IMR-90 (cell line): Measurements from ENCODE around the gene EPHB1. TPM values are rescaled to one million over a fixed set of nuclear protein-coding genes. Genes with fewer than 3 reads are reported as not detected.

Experiments
- ATAC-seq: fragments of 200-7000 bp; cut with Tn5 transposase; 2 replicates; pipeline ENCODE4 v1.9.1; 2020; ENCODE audit warnings: low read depth, mild to moderate bottlenecking, moderate library complexity
- BruUV-seq: library from RNA; stranded (reverse); fragments of 400-500 nt; replicated peaks from 2 replicates; lab custom pipeline; 2021; lab: Mats Ljungman, UMichigan
- CTCF ChIA-PET: fragments of 300-600 bp; formaldehyde crosslinking; extraction: SDS; loops from one replicate; lab custom pipeline; 2021; ENCODE audit warnings: antibody characterized with exemption; lab: Yijun Ruan, JAX
- POLR2A ChIA-PET: fragments of 300-600 bp; sonication (Branson Sonifier 250); formaldehyde crosslinking; loops from one replicate; lab custom pipeline; 2022; ENCODE audit warnings: antibody characterized with exemption; ENCODE audit not compliant: unreplicated experiment; lab: Charles Lee
- DNase-seq: peaks from one replicate; pipeline ENCODE4 v3.0.0; 2013
- H2AFZ ChIP-seq: replicated peaks from 2 replicates; pipeline ENCODE3; 2013; ENCODE audit warnings: low read length, mild to moderate bottlenecking; ENCODE audit not compliant: poor library complexity
- H2AK5ac ChIP-seq: 2 replicates; pipeline ENCODE4 v1.6.1; 2013; ENCODE audit warnings: low read depth, low read length, inconsistent platforms
- H2AK9ac ChIP-seq: replicated peaks from 2 replicates; pipeline ENCODE3; 2013; ENCODE audit warnings: mild to moderate bottlenecking, low read depth, low read length, moderate library complexity; ENCODE audit not compliant: poor library complexity
- H2BK120ac ChIP-seq: 2 replicates; pipeline ENCODE4 v1.6.1; 2013; ENCODE audit warnings: low read depth, low read length, inconsistent platforms
- H2BK15ac ChIP-seq: 3 replicates; pipeline ENCODE4 v1.6.1; 2013; ENCODE audit warnings: low read depth, low read length, inconsistent platforms
- H2BK20ac ChIP-seq: 2 replicates; pipeline ENCODE4 v1.6.1; 2013; ENCODE audit warnings: low read depth, mild to moderate bottlenecking, inconsistent platforms, low read length, moderate library complexity
- H2BK5ac ChIP-seq: 2 replicates; pipeline ENCODE4 v1.6.1; 2013; ENCODE audit warnings: mild to moderate bottlenecking, low read depth, low read length, inconsistent platforms; ENCODE audit not compliant: poor library complexity, severe bottlenecking
- H3K14ac ChIP-seq: replicated peaks from 2 replicates; pipeline ENCODE4 v1.6.1; 2013; ENCODE audit warnings: low read depth, low read length, inconsistent platforms
- H3K18ac ChIP-seq: 2 replicates; pipeline ENCODE4 v1.6.1; 2013; ENCODE audit warnings: low read depth, low read length, control low read depth
- H3K23ac ChIP-seq: 2 replicates; pipeline ENCODE4 v1.6.1; 2013; ENCODE audit warnings: low read depth, low read length, inconsistent platforms
- H3K27ac ChIP-seq: 2 replicates; pipeline ENCODE4 v1.5.1; 2013; ENCODE audit warnings: mild to moderate bottlenecking, control low read depth, low read length; ENCODE audit not compliant: insufficient read depth
- H3K27me3 ChIP-seq: 2 replicates; pipeline ENCODE4 v1.6.1; 2013; ENCODE audit warnings: low read length; ENCODE audit not compliant: control insufficient read depth, insufficient read depth
- H3K36me3 ChIP-seq: 2 replicates; pipeline ENCODE4 v1.6.1; 2013; ENCODE audit warnings: low read length, mixed read lengths; ENCODE audit not compliant: control insufficient read depth, insufficient read depth
- H3K4ac ChIP-seq: 2 replicates; pipeline ENCODE4 v1.6.1; 2013; ENCODE audit warnings: low read depth, low read length, inconsistent platforms
- H3K4me1 ChIP-seq: 2 replicates; pipeline ENCODE4 v1.6.1; 2013; ENCODE audit warnings: low read length, mixed read lengths; ENCODE audit not compliant: control insufficient read depth, insufficient read depth
- H3K4me2 ChIP-seq: 2 replicates; pipeline ENCODE4 v1.6.1; 2013; ENCODE audit warnings: low read depth, mild to moderate bottlenecking, control low read depth, low read length, moderate library complexity
- H3K4me3 ChIP-seq: 2 replicates; pipeline ENCODE4 v1.5.1; 2013; ENCODE audit warnings: low read depth, mild to moderate bottlenecking, control low read depth, low read length, moderate library complexity; ENCODE audit not compliant: insufficient read depth
- H3K56ac ChIP-seq: 2 replicates; pipeline ENCODE4 v1.6.1; 2013; ENCODE audit warnings: low read length, inconsistent platforms; ENCODE audit not compliant: insufficient read depth; ENCODE audit errors: extremely low read depth
- H3K79me1 ChIP-seq, 2 experiments: 2 replicates each; pipeline ENCODE4 v1.6.1; 2013; ENCODE audit warnings: low read length in 2 of 2, inconsistent platforms in 1 of 2, low read depth in 1 of 2
- H3K9ac ChIP-seq: 2 replicates; pipeline ENCODE4 v1.6.1; 2013; ENCODE audit warnings: low read depth, low read length, control low read depth
- H3K9me1 ChIP-seq: 2 replicates; pipeline ENCODE4 v1.6.1; 2013; ENCODE audit warnings: low read length, inconsistent platforms; ENCODE audit not compliant: insufficient read depth
- H3K9me3 ChIP-seq: 2 replicates; pipeline ENCODE4 v1.6.1; 2013; ENCODE audit warnings: low read length; ENCODE audit not compliant: control insufficient read depth, insufficient read depth
- H4K20me1 ChIP-seq: 2 replicates; pipeline ENCODE4 v1.6.1; 2013; ENCODE audit warnings: low read length, inconsistent platforms; ENCODE audit not compliant: insufficient read depth
- H4K5ac ChIP-seq: 2 replicates; pipeline ENCODE4 v1.6.1; 2013; ENCODE audit warnings: mild to moderate bottlenecking, low read depth, low read length, control low read depth
- H4K8ac ChIP-seq, 2 experiments: 2 replicates each; pipeline ENCODE4 v1.6.1; 2013; ENCODE audit warnings: low read depth in 2 of 2, low read length in 2 of 2, control low read depth in 1 of 2, inconsistent platforms in 1 of 2
- H4K91ac ChIP-seq: 2 replicates; pipeline ENCODE4 v1.6.1; 2013; ENCODE audit warnings: low read depth, low read length, inconsistent platforms; ENCODE audit not compliant: insufficient read depth
- CEBPB ChIP-seq: IDR thresholded peaks from 2 replicates; pipeline ENCODE4 v1.6.1; 2012; ENCODE audit warnings: low read depth, low read length, improper control_type of control experiment
- CHD1 ChIP-seq: IDR thresholded peaks from 2 replicates; pipeline ENCODE4 v1.6.1; 2012; ENCODE audit warnings: low read depth, low read length, improper control_type of control experiment
- FOS ChIP-seq: fragments of 150-350 bp; IDR thresholded peaks from 2 replicates; pipeline ENCODE4 v1.6.1; 2016; ENCODE audit warnings: low read depth, low read length
- MXI1 ChIP-seq: IDR thresholded peaks from 2 replicates; pipeline ENCODE4 v1.6.1; 2012; ENCODE audit warnings: low read depth, mild to moderate bottlenecking, low read length, moderate library complexity, borderline replicate concordance
- RAD21 ChIP-seq: IDR thresholded peaks from 2 replicates; pipeline ENCODE4 v1.6.1; 2012; ENCODE audit warnings: low read length, improper control_type of control experiment
- RFX5 ChIP-seq: IDR thresholded peaks from 2 replicates; pipeline ENCODE4 v1.8.0; 2012; ENCODE audit warnings: low read depth, mild to moderate bottlenecking, low read length, moderate library complexity
- SMC3 ChIP-seq: fragments of 150-350 bp; IDR thresholded peaks from 2 replicates; pipeline ENCODE4 v1.6.1; 2016; ENCODE audit warnings: low read depth, mild to moderate bottlenecking, antibody characterized with exemption, low read length, moderate library complexity
- WGBS, 2 experiments: methylation state at CpG; one replicate each; pipeline versions ENCODE4 v1.1.5 to v1.1.7; 2013; ENCODE audit warnings: missing lambda C conversion rate in 2 of 2; ENCODE audit not compliant: insufficient read length in 1 of 2; ENCODE audit errors: extremely low coverage in 2 of 2; 5-methylcytosine and 5-hydroxymethylcytosine counted together
- dilution Hi-C: fragments of 300-500 bp; cut with HindIII; formaldehyde crosslinking; loops from one replicate; pipeline ENCODE4 v1.14.3; 2018; ENCODE audit warnings: low sequenced_read_pairs; ENCODE audit not compliant: unreplicated experiment
- in situ Hi-C: fragments of 300-500 bp; cut with MboI; formaldehyde crosslinking; loops from 3 replicates; pipeline ENCODE4 v1.14.3; 2019; ENCODE audit warnings: low sequenced_read_pairs, inconsistent platforms, mixed read lengths
- intact Hi-C: fragments of 100-400 bp; cut with micrococcal nuclease; formaldehyde crosslinking; loops from 2 replicates; pipeline ENCODE4 v1.10.0; 2022
- polyA plus RNA-seq, 3 experiments: library from polyadenylated mRNA; depleted of rRNA; stranded (reverse); fragments of >200 nt; gene quantifications; 2 replicates each; pipeline ENCODE4 v1.2.3, GENCODE V29; 2012; ENCODE audit warnings: low replicate concordance in 1 of 3
- total RNA-seq: library from RNA; depleted of rRNA; stranded (reverse); fragments of >200 nt; gene quantifications from 2 replicates; pipeline ENCODE4 v1.2.3, GENCODE V29; 2012
- TF ChIP-seq, protein P1 (sequence below): fragments of 150-350 bp; IDR thresholded peaks from 2 replicates; pipeline ENCODE4 v1.6.1; 2016; ENCODE audit warnings: low read depth, mild to moderate bottlenecking, low read length, moderate library complexity, borderline replicate concordance
- TF ChIP-seq, protein P2 (sequence below): fragments of 150-350 bp; IDR thresholded peaks from 2 replicates; pipeline ENCODE4 v1.6.1; 2017; ENCODE audit warnings: mild to moderate bottlenecking, antibody characterized with exemption, low read length, low read depth

The EPHB1 gene
- total and polyA plus RNA-seq, 2 of the 4 experiments (the other 2 are of a cell fraction) = 0.17 to 0.36 TPM

DNA sequence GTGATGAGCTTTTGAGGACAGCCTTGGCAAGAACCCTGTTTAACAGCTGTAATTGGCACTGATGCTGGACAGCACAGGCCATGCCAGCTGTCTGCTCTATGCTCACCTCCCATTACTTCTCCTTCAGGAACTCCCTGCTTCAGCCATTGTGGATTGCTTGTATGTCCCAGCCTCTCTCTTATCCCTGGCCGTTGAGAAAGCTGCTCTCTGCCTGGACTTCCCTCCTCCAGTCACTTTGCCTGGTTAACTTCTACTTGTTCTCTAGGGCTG, 444.5 kb downstream of the EPHB1 start:
- H4K20me1 ChIP-seq = no peaks in the 10 kb centered on the region
- no peak overlapping the region for H3K18ac ChIP-seq
- POLR2A ChIA-PET = no interaction called here
- no peak overlapping the region for H3K23ac ChIP-seq
- TF ChIP-seq FOS = no peak
- TF ChIP-seq, protein P1, sequence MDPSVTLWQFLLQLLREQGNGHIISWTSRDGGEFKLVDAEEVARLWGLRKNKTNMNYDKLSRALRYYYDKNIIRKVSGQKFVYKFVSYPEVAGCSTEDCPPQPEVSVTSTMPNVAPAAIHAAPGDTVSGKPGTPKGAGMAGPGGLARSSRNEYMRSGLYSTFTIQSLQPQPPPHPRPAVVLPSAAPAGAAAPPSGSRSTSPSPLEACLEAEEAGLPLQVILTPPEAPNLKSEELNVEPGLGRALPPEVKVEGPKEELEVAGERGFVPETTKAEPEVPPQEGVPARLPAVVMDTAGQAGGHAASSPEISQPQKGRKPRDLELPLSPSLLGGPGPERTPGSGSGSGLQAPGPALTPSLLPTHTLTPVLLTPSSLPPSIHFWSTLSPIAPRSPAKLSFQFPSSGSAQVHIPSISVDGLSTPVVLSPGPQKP = no peak
- TF ChIP-seq CEBPB = no peak
- no peak for TF ChIP-seq SMC3
- no peak for TF ChIP-seq MXI1
- no peak for TF ChIP-seq CHD1
- TF ChIP-seq RFX5 = no peak
- TF ChIP-seq RAD21 = no peak
- TF ChIP-seq, protein P2, sequence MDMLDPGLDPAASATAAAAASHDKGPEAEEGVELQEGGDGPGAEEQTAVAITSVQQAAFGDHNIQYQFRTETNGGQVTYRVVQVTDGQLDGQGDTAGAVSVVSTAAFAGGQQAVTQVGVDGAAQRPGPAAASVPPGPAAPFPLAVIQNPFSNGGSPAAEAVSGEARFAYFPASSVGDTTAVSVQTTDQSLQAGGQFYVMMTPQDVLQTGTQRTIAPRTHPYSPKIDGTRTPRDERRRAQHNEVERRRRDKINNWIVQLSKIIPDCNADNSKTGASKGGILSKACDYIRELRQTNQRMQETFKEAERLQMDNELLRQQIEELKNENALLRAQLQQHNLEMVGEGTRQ = no peak
- no peaks in the 10 kb centered on the region for H3K4me1 ChIP-seq
- H2AFZ ChIP-seq = no peak overlapping the region
- H3K27me3 ChIP-seq = no peaks in the 10 kb centered on the region
- H3K4me3 ChIP-seq = no peak overlapping the region
- H2AK5ac ChIP-seq = no peak overlapping the region
- BruUV-seq = no TSS peak
- H3K56ac ChIP-seq = no peak overlapping the region
- no peak overlapping the region for H3K14ac ChIP-seq
- no peak overlapping the region for H3K4me2 ChIP-seq
- H2BK15ac ChIP-seq = no peak overlapping the region
- no peak overlapping the region for H4K5ac ChIP-seq
- in situ Hi-C loops = no loop called here
- intact Hi-C loops = no loop called here
- no peak overlapping the region for H3K4ac ChIP-seq
- no peak overlapping the region for H2AK9ac ChIP-seq
- CTCF ChIA-PET = no interaction called here
- H3K36me3 ChIP-seq = no peaks in the 10 kb centered on the region
- no peaks in the 10 kb centered on the region for H3K79me1 ChIP-seq
- H3K27ac ChIP-seq = no peak overlapping the region
- DNase-seq = no peak
- H3K9me1 ChIP-seq = no peaks in the 10 kb centered on the region
- peaks cover 7% of the 10 kb centered on the region; the same call in 1 of the 2 replicates for H3K9me3 ChIP-seq
- dilution Hi-C loops = no loop called here
- H2BK20ac ChIP-seq = no peak overlapping the region
- no peak for ATAC-seq
- H2BK120ac ChIP-seq = no peak overlapping the region
- no CpG with 5 or more reads among the region's 1 CpG for WGBS, 2 experiments
- no peak overlapping the region for H2BK5ac ChIP-seq
- no peak overlapping the region for H4K91ac ChIP-seq
- H3K9ac ChIP-seq = no peak overlapping the region
- no peak overlapping the region for H4K8ac ChIP-seq
